HG03432 (cell line): ENCODE data around the gene DENND10.

Experiments used
- ATAC-seq: cut with Tn5 transposase; IDR thresholded peaks from one replicate; pipeline ENCODE4 v1.9.1; 2021; ENCODE audit warnings: mild to moderate bottlenecking, moderate library complexity; ENCODE audit not compliant: unreplicated experiment

Gene DENND10

GRCh38 chr10:119103903-119104653 lies at the start of gene DENND10:
Gene DENND10, plus strand, starts transcription at chr10:119104113. Its CDS starts 30 bp downstream, at chr10:119104143.
- ATAC-seq: peak; percentile 88

GRCh38 chr10:119055472-119055871 lies 48.4 kb upstream of the DENND10 start:
- ATAC-seq: no peak

GRCh38 chr10:119058010-119058409 lies 45.9 kb upstream of the DENND10 start:
- ATAC-seq: no peak

- ATAC-seq: no peak
These were observed 44.4 kb upstream of the DENND10 start for GRCh38 chr10:119059557-119059956.

GRCh38 chr10:119060107-119060506 lies 43.8 kb upstream of the DENND10 start:
- ATAC-seq: no peak

- no peak for ATAC-seq
These were observed 42.6 kb upstream of the DENND10 start for GRCh38 chr10:119061352-119061751.

GRCh38 chr10:119061926-119062325 lies 42.0 kb upstream of the DENND10 start:
- ATAC-seq: no peak

GRCh38 chr10:119070395-119071165 lies 33.3 kb upstream of the DENND10 start:
- no peak for ATAC-seq

GRCh38 chr10:119073584-119073983 lies 30.3 kb upstream of the DENND10 start:
- no peak for ATAC-seq

- no peak for ATAC-seq
These were observed 25.3 kb upstream of the DENND10 start for GRCh38 chr10:119078422-119079179.

GRCh38 chr10:119079599-119080520 lies 24.1 kb upstream of the DENND10 start:
- ATAC-seq: peak; percentile 73

- ATAC-seq: peak; percentile 89
These were observed 23.2 kb upstream of the DENND10 start, which contains the start of gene EIF3A for GRCh38 chr10:119080521-119081259. Gene EIF3A, minus strand, starts transcription at chr10:119080817. Its CDS starts 141 bp downstream, at chr10:119080676.

GRCh38 chr10:119084896-119085295 lies 19.0 kb upstream of the DENND10 start:
- no peak for ATAC-seq

GRCh38 chr10:119087271-119087882 lies 16.5 kb upstream of the DENND10 start:
- no peak for ATAC-seq

- ATAC-seq: no peak
These were observed 13.7 kb upstream of the DENND10 start for GRCh38 chr10:119090026-119090795.

GRCh38 chr10:119090968-119091367 lies 12.9 kb upstream of the DENND10 start:
- no peak for ATAC-seq

- ATAC-seq: no peak
These were observed 8.3 kb upstream of the DENND10 start for GRCh38 chr10:119095640-119096039.
